HG02970 (cell line): ENCODE data around the gene WDR83.
A peak's percentile ranks its signal among the peaks of the same experiment; 100 is the strongest.
"Not testable (repeated sequence)": the region's sequence is repeated elsewhere in the genome, so short reads cannot be mapped to it uniquely, and the experiment has no call there.

Experiments used
- ATAC-seq: cut with Tn5 transposase; IDR thresholded peaks from one replicate; pipeline ENCODE4 v1.9.1; 2021; ENCODE audit warnings: mild to moderate bottlenecking, moderate library complexity, moderate number of reproducible peaks; ENCODE audit not compliant: unreplicated experiment, low FRiP score

Gene WDR83

DNA sequence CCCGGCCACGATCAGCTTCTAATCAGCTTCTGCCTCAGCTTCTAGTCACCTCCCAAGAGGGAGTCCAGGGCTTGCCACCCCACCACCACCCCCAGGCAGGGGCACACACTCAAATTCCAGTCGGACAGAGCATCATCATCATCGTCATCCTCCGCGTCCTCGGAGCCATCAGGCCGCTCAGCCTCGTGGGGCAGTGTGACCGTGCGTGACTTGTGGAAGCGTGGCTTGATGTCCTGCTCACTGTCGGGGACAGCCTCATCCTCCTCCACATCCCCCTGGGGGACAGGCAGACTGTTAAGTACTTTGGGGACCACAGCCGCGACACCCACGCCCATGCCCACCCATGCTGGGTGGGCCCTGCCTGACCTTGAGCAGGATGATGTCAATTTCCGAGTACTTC, 44.6 kb downstream of the WDR83 start:
- no peak for ATAC-seq

- ATAC-seq: not testable (repeated sequence)
These were observed 45.5 kb downstream of the WDR83 start for GRCh38 chr19:12712077-12712476.

DNA sequence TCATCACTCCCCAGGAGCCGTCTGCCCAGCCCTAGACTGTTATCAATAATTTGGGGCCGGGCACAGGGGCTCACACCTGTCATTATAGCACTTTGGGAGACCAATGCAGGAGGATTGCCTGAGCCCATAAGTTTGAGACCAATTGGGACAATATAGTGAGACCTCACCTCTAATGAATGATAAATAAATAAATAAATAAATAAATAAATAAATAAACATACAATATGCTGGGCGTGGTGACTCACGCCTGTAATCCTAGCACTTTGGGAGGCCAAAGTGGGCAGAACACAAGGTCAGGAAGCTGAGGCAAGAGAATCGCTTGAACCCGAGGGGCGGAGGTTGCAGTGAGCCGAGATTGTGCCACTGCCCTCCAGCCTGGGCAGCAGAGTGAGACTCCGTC, 46.7 kb downstream of the WDR83 start:
- ATAC-seq: not testable (repeated sequence)

DNA sequence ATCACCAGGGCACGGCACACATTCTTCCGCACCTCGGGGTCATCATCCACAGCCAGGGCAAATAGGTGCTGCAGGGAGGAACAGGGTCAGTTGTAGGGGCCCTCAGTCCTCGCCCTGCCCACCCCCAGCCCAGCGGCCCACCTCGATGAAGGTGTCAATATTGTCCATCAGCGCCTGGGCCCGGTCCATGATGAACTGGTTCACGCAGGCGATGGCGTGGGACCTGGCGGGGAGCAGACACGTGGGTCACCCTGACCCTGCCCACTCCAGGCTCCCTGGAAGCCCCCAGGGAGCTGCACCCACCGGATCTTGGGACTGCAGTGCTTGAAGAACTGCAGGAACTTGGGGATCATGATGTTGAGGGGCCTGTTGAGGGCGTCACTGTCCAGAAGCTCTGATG, 48.5 kb downstream of the WDR83 start:
- no peak for ATAC-seq

- ATAC-seq: no peak
These were observed 49.3 kb downstream of the WDR83 start for GRCh38 chr19:12715929-12716328.

GRCh38 chr19:12720296-12720695, 53.7 kb downstream of the WDR83 start:
- ATAC-seq: no peak

DNA sequence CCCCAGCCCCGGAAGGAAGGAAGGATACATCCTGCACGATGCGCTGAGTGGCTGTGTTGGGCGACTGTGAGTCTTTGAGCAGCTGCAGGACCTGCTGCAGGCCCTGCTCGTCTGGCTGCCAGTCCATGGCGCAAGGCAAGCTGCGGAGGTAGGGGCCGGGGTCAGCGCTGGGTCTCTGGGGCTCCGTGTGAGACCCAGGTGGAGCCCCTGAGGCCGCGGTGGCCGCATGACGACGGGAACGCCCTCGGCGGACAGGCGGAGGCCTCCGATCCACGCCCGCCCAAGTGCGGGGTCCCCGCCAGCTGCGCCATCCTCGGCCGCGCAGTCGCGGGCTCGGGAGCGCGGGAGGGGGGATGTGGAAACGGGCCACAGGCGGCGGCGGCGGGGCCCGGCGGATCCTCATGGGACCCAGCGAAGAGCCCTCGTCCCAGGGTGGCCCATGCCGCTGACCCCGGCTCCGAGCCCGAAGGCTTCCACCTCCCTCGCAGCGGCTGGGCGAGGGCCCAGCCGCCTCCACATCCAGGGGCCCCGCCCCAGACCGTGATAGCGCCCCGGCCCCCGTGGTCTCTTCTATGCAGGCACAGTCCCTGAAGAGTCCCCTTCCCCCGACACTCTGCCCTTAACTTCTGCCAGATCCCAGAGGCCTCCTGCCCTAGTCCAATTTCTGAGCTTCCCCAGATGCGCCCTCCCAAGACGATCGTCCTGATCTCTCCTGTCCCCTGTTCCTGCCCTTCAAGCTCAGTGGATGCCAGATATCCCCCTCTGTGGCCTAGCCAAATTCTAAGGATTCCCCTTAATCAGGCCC, 54.4 kb downstream of the WDR83 start:
- no peak for ATAC-seq

- ATAC-seq: peak; percentile 22
These were observed 55.3 kb downstream of the WDR83 start for GRCh38 chr19:12721656-12722565.

DNA sequence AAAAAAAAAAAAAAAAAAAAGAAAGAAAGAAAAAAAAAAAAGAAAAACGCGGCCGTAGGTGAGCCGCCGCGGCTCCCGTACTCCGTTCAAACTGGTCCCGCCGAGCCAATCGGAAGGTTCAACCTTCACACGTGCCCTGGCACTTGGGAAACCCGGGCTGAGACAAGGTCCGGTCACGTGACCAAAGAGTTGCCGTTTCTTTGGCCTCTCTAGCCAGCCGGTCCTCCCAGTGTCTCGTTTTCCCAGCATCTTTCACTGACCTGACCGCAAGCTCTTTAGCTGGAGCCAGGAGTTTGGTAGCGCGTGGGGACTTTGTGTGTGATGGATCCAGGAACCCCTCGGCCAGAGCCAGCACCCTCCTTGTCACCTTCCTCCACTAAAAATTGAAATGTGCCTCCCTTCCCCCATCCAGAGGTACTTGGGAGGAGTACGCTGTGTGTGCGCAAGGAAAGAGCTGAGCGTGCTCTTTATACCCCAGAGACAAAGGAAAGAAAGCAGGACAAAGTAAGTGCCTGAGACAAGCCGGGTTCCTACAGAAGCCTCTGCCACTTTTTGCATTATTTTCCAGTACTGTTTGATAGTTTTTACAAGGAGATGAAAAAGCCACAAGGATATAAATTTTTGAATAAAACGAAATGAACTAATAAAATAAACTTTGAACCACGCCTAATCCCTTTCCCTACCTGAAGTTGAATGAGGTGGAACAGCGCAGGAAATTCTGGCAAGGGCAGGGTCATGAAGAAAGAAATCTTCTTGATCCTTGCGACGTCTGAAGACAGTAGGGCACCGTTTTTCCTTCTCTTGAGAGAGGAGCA, 56.2 kb downstream of the WDR83 start:
- ATAC-seq: peak; percentile 89

GRCh38 chr19:12723381-12723640, 56.7 kb downstream of the WDR83 start:
- ATAC-seq: no peak

GRCh38 chr19:12723641-12724426, 57.2 kb downstream of the WDR83 start, which contains the start of gene TNPO2:
Gene TNPO2, minus strand, starts transcription at chr19:12723932. Its CDS starts 2,955 bp downstream, at chr19:12720977.
- no peak for ATAC-seq
